ENCODE data around the gene CXCR1.
"Not testable (repeated sequence)": the region's sequence is repeated elsewhere in the genome, so short reads cannot be mapped to it uniquely, and the experiment has no call there.

CXCR1 gene

DNA sequence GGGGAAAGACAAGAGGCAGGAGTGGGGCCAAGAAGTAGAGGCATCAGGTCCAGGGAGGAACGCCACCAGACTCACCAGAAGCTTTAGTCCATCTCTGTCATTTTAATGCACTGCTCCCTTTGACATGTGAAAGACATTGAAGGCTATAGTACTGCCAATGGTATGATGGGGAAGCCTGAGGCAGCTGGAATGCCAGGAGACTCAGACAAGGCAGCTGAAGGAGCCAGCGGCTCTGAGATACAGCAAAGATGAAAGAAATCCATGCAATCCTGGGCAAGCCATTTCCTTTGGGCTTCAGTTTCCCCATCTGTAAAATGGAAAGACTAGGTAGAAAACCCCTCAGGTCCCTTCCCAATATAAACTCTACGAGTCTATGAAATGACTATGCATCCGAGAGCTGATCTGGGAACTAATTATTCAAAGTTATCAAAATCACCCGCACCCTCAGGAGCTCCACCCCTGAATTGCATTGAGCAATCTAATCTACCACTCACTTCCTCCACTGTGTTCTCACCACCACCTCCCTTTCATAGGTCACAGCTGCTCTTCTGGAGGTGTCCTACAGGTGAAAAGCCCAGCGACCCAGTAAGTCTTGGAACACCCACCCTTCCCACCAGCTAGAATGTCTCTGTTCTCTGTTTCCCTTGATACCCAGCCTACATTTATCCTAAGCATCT lies 37.8 kb downstream of the CXCR1 start:
- DNase-seq (ENCODE audit: insufficient read length, low spot score) (no peak), FAIRE-seq (no peak)
- TF ChIP-seq, protein P1, sequence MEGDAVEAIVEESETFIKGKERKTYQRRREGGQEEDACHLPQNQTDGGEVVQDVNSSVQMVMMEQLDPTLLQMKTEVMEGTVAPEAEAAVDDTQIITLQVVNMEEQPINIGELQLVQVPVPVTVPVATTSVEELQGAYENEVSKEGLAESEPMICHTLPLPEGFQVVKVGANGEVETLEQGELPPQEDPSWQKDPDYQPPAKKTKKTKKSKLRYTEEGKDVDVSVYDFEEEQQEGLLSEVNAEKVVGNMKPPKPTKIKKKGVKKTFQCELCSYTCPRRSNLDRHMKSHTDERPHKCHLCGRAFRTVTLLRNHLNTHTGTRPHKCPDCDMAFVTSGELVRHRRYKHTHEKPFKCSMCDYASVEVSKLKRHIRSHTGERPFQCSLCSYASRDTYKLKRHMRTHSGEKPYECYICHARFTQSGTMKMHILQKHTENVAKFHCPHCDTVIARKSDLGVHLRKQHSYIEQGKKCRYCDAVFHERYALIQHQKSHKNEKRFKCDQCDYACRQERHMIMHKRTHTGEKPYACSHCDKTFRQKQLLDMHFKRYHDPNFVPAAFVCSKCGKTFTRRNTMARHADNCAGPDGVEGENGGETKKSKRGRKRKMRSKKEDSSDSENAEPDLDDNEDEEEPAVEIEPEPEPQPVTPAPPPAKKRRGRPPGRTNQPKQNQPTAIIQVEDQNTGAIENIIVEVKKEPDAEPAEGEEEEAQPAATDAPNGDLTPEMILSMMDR (IDR thresholded peaks at IDR 0.05; ENCODE audit: insufficient read depth, missing control alignments), result no peak

DNA sequence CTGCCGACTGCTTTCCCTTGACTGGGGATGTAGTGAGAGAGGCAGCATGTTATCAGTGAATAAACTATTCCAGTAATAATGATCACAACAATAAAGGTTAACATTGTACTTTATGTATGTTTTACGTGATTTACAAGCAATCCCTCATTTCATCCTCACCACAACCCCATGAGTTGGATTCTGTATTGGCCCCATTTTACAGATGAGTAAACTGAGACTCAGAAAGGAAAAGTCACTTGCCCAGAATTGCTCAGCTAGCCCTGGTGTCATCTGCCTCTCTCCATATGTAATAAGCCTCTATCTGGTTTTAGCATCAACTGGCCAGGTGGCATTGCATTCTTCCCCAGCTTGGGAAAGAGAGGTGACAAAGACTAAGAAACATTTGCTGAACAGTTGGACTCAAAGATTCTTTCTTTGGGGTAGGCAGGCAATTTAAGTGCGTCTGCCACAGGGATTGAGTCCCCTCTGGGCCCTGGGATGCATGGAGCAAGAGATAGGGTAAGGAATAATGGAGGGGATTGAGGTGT lies 38.8 kb downstream of the CXCR1 start:
- FAIRE-seq (no peak), DNase-seq (ENCODE audit: insufficient read length, low spot score) (no peak)

DNA sequence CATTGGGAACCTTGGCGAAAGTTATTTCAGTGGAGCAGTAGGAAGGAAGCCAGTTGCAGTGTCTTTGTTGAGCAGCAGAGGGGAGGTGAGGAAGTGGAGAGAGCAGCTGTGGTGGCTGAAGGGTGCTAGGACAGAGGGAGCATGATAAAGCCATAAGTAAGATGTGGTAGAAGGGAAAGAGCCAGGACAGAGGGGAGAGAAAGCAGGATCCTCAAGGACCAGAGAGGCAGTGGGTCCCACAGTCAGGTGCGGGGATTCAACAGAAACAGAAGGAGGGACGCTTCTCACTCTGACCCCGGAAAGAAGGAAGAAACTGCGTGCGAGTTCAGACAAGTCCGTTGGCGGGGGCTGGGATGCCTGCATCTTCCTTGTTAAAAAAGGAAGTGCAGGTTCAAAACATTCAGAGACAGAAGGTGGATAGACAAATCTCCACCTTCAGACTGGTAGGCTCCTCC lies 41.1 kb downstream of the CXCR1 start, which contains the start of gene CXCR2:
Gene CXCR2 (plus strand): TSS at position 403 of the 455 bp plus-strand sequence. CDS start 8,774 bp downstream, outside the sequence.
- TF ChIP-seq, protein P1 (IDR thresholded peaks at IDR 0.05; ENCODE audit: insufficient read depth, missing control alignments), result no peak
- DNase-seq (ENCODE audit: insufficient read length, low spot score) (no peak), FAIRE-seq (no peak)

More for the DNA sequence above, 38.8 kb downstream of the CXCR1 start:
- TF ChIP-seq, protein P1 (IDR thresholded peaks at IDR 0.05; ENCODE audit: insufficient read depth, missing control alignments), result no peak

DNA sequence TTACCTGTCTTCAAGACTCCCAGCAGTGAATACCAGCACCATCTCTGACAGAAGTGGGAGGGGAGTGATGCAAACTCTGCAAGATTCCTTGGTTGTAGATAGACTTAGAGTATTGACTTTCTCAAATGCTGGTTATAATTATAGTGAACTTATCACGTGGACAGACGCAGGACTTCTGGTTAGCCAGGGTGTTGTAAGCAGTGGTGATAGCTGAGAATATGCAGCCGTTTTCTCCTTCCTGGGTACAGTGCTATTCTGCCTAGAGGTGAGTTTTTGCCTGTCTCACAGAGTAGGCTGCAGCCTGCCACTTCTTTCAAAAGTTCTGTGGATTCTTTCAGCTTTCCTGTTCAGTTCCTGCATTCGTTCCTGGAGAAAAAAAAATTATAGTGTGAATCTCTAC lies 41.7 kb downstream of the CXCR1 start:
- DNase-seq (ENCODE audit: insufficient read length, low spot score), result no peak
- TF ChIP-seq, protein P1 (IDR thresholded peaks at IDR 0.05; ENCODE audit: insufficient read depth, missing control alignments), result no peak

DNA sequence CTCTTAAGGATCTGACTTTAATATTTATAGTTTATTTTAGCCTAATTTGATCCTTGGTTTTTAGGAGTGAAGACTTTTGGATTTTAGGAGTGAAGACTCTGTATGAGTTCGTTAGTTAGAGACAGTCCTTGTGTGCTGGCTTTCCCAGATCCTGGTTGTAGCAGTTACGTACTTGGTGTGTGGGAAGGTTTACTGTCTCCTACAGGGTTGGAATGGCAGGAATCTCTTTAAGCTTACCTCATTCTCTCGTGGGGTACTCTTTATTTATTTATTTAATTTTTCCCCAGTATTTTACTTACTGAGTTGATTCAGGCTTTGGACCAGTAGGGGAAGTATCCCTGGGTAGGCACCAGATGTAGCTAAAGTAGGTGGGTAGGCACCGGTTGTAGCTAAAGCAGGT lies 42.8 kb downstream of the CXCR1 start:
- FAIRE-seq (no peak), DNase-seq (ENCODE audit: insufficient read length, low spot score) (no peak)
- TF ChIP-seq, protein P1 (IDR thresholded peaks at IDR 0.05; ENCODE audit: insufficient read depth, missing control alignments), result no peak

More for the DNA sequence above, 41.7 kb downstream of the CXCR1 start:
- no peak for FAIRE-seq

DNA sequence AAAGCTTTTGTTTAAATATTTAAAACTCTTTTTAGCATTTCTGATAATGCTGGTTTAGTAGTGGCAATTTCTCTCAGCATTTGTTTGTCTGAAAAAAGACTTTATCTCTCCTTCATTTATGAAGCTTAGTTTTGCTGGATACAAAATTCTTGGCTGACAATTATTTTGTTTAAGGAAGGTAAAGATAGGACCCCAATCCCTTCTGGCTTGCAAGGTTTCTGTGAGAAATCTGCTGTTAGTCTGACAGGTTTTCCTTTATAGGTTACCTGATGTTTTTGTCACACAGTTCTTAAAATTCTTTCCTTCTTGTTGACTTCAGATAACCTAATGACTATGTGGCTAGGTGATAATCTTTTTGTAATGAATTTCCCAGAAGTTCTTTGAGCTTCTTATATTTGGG lies 44.5 kb downstream of the CXCR1 start:
- not testable (repeated sequence) for DNase-seq (ENCODE audit: insufficient read length, low spot score); FAIRE-seq

DNA sequence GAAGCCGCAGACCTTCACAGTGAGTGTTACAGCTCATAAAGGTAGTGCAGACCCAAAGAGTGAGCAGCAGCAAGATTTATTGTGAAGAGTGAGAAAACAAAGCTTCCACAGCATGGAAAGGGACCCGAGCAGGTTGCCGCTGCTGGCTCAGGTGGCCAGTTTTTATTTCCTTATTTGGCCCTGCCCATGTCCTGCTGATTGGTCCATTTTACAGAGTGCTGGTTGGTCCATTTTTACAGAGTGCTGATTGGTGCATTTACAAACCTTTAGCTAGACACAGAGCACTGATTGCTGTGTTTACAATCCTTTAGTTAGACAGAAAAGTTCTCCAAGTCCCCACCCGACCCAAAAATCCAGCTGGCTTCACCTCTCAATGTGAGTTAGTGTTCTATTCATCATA lies 45.0 kb downstream of the CXCR1 start:
- FAIRE-seq; DNase-seq (ENCODE audit: insufficient read length, low spot score): not testable (repeated sequence)
